GF-D8 (cell line): Measurements from ENCODE around the gene BRPF3.
"Not testable (repeated sequence)": the region's sequence is repeated elsewhere in the genome, so short reads cannot be mapped to it uniquely, and the experiment has no call there.

ENCODE experiments used
- DNase-seq: peaks from one replicate; lab custom pipeline; 2025; lab: John Stamatoyannopoulos, UW

The BRPF3 gene

DNA sequence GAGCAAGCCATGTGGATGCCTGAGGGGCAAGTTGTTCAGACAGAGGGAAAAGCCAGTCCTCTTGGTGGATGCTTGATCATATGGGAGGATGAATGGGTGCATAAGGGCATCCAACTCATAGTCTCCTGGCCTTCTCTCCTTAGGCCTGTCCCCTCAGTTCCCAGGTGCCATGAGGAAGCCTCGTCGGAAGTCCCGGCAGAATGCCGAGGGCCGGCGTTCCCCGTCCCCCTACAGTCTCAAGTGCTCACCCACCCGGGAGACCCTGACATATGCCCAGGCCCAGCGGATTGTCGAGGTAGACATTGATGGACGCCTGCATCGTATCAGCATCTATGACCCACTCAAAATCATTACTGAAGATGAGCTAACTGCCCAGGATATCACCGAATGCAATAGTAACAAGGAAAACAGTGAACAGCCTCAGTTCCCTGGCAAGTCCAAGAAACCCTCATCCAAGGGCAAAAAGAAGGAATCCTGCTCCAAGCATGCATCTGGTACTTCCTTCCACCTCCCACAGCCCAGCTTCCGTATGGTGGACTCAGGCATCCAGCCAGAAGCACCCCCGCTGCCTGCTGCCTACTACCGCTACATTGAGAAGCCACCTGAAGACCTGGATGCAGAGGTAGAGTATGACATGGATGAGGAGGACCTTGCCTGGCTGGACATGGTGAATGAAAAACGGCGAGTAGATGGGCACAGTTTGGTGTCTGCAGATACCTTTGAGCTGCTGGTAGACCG lies 3.8 kb downstream of the BRPF3 start:
- no peak for DNase-seq

GRCh38 chr6:36200998-36201596 lies 4.6 kb downstream of the BRPF3 start:
- DNase-seq: no peak

DNA sequence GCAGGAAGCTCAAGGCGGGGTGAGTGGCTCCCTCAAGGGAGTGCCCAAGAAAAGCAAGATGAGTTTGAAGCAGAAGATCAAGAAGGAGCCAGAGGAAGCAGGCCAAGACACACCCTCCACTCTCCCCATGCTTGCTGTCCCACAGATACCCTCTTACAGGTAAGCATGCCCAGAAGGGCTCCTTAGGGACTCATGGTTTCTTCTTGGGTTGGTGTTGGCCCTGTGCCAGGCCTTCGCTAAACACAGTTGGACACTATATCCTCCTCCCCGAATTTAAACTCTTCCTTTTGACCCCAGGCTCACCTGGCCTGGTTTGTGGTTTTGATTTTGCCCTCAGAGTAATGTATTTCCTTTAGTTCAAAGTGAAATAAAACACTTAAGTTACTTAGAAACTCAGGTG lies 5.1 kb downstream of the BRPF3 start:
- DNase-seq: no peak

DNA sequence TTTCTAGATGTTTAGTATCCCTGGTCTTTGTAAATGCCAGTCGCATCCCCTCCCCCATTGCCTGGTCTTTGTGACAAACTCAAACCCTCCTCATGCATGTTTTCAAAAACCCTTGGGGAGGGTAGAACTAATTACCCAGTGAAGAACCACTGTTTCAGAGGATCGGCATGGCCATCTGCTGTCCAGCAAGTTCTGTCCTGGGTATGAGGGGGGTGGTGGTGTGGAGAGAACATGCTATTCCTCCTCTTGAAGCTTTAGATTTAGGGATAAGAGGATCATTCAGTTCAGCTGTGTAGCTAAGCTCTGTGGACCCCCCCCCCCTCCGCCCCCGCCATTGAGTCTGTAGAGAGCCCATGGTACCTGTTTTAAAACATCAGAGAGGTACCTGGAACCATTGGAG lies 5.6 kb downstream of the BRPF3 start:
- no peak for DNase-seq

- DNase-seq: peak; percentile 82
Observed at GRCh38 chr6:36204068-36204753, 7.7 kb downstream of the BRPF3 start.

GRCh38 chr6:36207155-36207554 lies 10.6 kb downstream of the BRPF3 start:
- no peak for DNase-seq

DNA sequence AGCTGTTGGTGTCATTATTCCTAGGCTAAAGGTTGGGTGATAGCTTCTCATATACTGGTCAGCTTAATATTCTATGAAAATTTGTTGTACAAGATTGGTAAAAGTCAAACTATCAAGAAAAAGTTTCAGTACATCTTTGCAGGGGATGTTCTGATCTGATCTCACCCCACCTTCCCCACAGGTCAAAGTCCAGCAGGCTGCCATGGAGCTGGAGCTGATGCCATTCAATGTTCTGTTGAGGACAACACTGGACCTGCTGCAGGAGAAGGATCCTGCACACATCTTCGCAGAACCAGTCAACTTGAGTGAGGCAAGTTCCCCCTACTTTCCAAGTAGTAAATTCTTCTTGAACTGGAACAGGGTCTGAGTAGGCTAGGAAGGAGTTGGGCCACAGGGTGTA lies 13.1 kb downstream of the BRPF3 start:
- no peak for DNase-seq

- no peak for DNase-seq
Observed at GRCh38 chr6:36210182-36210581, 13.6 kb downstream of the BRPF3 start.

GRCh38 chr6:36210886-36211595 lies 14.5 kb downstream of the BRPF3 start:
- no peak for DNase-seq

GRCh38 chr6:36216559-36216958 lies 20.0 kb downstream of the BRPF3 start:
- DNase-seq: no peak

DNA sequence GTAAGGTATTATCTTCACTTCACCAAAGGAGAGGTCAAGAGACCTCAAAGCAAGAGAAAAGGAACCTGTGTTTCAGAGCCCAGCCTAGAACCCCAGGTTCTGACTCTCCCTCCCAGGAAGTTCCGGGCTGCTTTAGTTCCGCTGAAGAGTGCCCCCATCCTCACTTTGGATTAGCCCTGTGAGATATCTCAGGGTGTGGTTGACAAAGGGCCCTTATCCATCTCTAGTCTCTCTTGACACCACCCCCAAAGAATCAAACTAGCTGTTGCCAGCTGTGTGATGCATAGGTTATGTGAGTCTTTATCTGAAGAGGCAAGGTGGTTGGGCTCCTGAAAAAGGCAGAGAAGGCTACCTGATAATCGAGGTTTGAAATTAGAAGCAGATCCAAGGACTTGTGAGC lies 20.6 kb downstream of the BRPF3 start:
- DNase-seq: no peak

GRCh38 chr6:36217946-36218345 lies 21.4 kb downstream of the BRPF3 start:
- DNase-seq: no peak

- not testable (repeated sequence) for DNase-seq
Observed at GRCh38 chr6:36218516-36218915, 22.0 kb downstream of the BRPF3 start.

DNA sequence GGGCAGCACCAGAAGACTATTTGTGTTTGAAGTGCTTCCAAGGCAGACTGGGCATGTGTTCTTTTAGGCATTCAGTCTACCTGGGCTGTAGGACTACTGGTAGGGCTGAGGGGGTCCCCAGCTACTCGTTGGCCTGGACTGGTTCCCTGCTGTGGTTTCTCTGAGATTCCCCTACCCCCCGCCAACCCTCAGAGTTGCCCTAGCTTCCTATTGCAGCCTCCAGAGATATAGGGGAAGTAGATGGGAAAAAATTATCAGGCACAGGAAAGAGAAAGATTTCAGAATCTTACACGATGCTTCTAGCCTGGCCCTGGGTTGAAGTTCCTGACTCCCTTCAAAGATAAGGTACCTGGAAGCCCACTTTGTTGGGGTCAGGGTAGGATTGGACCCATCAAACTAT lies 22.5 kb downstream of the BRPF3 start:
- peak; percentile 4 for DNase-seq

DNA sequence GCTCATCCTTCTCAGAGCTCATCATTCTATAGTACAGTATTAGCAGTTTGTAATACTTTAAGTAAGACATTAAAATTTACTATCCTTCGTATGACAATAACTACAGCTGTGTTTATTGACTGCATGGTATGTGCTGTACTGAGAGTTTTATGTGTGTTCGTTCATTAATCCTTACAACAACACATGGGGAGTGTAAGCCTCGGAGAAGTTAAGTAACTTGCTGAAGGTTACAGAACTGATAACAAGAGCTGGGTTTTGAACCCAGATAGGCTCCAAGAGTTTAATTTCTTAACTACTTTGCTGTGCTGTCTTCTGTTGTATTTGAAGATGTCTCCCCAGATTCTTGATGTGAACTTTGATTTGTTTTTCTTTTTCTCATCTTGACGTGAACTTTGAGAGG lies 23.7 kb downstream of the BRPF3 start:
- DNase-seq: no peak

- no peak for DNase-seq
Observed at GRCh38 chr6:36221674-36222073, 25.1 kb downstream of the BRPF3 start.

- DNase-seq: no peak
Observed at GRCh38 chr6:36222924-36223323, 26.4 kb downstream of the BRPF3 start.

DNA sequence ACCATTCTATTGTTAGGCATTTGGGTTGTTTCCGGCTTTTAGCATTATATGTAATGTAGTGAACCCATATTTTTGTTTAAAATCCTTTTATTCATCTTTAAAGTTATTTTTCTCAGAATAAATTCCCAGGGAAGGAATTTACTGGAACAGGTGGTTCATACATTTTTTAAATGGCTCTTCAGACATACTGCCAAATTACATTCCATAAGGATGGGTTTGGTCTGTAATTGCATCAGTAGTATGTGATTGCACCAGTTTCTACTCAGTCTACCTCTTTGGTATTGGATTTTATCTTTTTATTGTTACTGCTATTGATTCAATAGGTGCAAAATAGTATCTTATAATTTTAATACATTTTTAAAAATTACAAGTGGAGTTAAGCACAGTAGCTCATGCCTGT lies 27.2 kb downstream of the BRPF3 start:
- no peak for DNase-seq

GRCh38 chr6:36224918-36225461 lies 28.4 kb downstream of the BRPF3 start:
- DNase-seq: no peak

DNA sequence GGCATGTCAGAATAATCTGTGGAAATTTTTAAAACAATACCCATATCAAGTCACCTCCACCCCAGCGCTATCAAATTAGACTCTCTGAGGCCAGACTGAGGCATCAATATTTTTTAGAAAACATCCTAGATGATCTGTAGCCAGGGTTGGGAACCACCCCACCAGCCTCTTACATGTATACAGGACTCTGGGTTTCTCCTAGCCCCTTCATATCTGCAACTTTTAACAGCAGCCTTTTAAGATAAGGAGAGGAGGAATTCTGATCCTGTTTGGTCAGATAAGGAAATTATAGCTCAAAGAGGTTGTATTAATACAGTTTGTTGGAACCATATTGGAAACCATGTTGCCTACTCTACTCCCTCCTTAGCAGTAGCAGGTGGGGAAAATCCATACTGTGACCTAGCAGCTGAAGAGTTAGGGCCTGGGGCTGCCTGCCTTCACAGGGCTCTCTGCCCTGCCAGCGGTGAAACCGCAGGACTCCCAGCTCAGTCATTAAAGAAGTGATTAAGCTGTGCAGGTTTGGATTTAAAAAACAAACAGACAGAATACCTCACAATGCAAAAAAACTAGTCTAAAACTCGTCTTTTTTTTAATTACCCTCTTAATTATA lies 30.0 kb downstream of the BRPF3 start:
- no peak for DNase-seq

- no peak for DNase-seq
Observed at GRCh38 chr6:36227379-36228228, 31.1 kb downstream of the BRPF3 start.
